DND-41 (cell line): Measurements from ENCODE around the gene SDR42E1.

Source experiments
- ATAC-seq: fragments of 200-7000 bp; cut with Tn5 transposase; 3 replicates; pipeline ENCODE4 v1.9.1; 2021; ENCODE audit warnings: low read depth; ENCODE audit not compliant: insufficient read depth
- DNase-seq: peaks from one replicate; pipeline ENCODE4 v3.0.0-alpha.2; 2020
- H2AFZ ChIP-seq: 2 replicates; pipeline ENCODE4 v1.6.0; 2012; ENCODE audit warnings: low read depth, low read length
- H3K27ac ChIP-seq: 2 replicates; pipeline ENCODE4 v1.5.1; 2012; ENCODE audit warnings: low read length, inconsistent platforms
- H3K27me3 ChIP-seq: fragments of 200-600 bp; sonication (generic); 2 replicates; pipeline ENCODE4 v1.6.0; 2012; ENCODE audit warnings: low read length, mild to moderate bottlenecking, inconsistent platforms; ENCODE audit not compliant: insufficient read depth, poor library complexity
- H3K36me3 ChIP-seq: 2 replicates; pipeline ENCODE4 v1.5.1; 2012; ENCODE audit warnings: low read length, inconsistent platforms; ENCODE audit not compliant: insufficient read depth
- H3K4me1 ChIP-seq: 2 replicates; pipeline ENCODE4 v1.5.1; 2012; ENCODE audit warnings: mild to moderate bottlenecking, low read length; ENCODE audit not compliant: insufficient read depth
- H3K4me2 ChIP-seq: 2 replicates; pipeline ENCODE4 v1.6.0; 2012; ENCODE audit warnings: mild to moderate bottlenecking, moderate library complexity, low read length, inconsistent platforms; ENCODE audit not compliant: insufficient read depth
- H3K4me3 ChIP-seq, 2 experiments: fragments of 200-600 bp in 1 of 2; shearing (Covaris generic) in 1 of 2; 2 replicates each; pipeline ENCODE4 v1.5.1; 2012 to 2016; ENCODE audit warnings: inconsistent platforms in 2 of 2, low read length in 2 of 2, mild to moderate bottlenecking in 2 of 2, low read depth in 1 of 2, moderate library complexity in 1 of 2
- H3K79me2 ChIP-seq: 2 replicates; pipeline ENCODE4 v1.6.0; 2012; ENCODE audit warnings: low read length, inconsistent platforms; ENCODE audit not compliant: insufficient read depth
- H3K9ac ChIP-seq: 2 replicates; pipeline ENCODE4 v1.6.0; 2012; ENCODE audit warnings: low read depth, mild to moderate bottlenecking, inconsistent platforms, low read length, moderate library complexity
- H3K9me3 ChIP-seq: 2 replicates; pipeline ENCODE4 v1.5.1; 2012; ENCODE audit warnings: low read length, moderate library complexity, mild to moderate bottlenecking, inconsistent platforms; ENCODE audit not compliant: insufficient read depth, severe bottlenecking
- H4K20me1 ChIP-seq: 2 replicates; pipeline ENCODE4 v1.6.0; 2012; ENCODE audit warnings: low read length; ENCODE audit not compliant: insufficient read depth
- EZH2 ChIP-seq: IDR thresholded peaks from 3 replicates; pipeline ENCODE4 v1.6.1; 2012; ENCODE audit warnings: borderline replicate concordance, low read depth, mild to moderate bottlenecking, moderate library complexity, low read length, inconsistent platforms; ENCODE audit not compliant: severe bottlenecking
- TF ChIP-seq, protein P1 (sequence below): IDR thresholded peaks from 2 replicates; pipeline ENCODE4 v1.5.1; 2012; ENCODE audit warnings: borderline replicate concordance, low read length, moderate library complexity, mild to moderate bottlenecking; ENCODE audit not compliant: poor library complexity, severe bottlenecking; ENCODE audit errors: extremely low read depth

SDR42E1 gene

GRCh38 chr16:82045465-82045864 is 34.2 kb upstream of the SDR42E1 start:
- Histone ChIP-seq H2AFZ (no peak overlapping the region), H3K4me2 (no peak overlapping the region), H3K79me2 (no peaks in the 10 kb centered on the region), H3K27ac (no peak overlapping the region), H3K27me3 (peaks cover 4% of the 10 kb centered on the region), H3K4me1 (no peaks in the 10 kb centered on the region), H3K36me3 (no peaks in the 10 kb centered on the region), H3K9ac (no peak overlapping the region), H3K9me3 (no peaks in the 10 kb centered on the region), H3K4me3 (no peak overlapping the region), H4K20me1 (no peaks in the 10 kb centered on the region)
- DNase-seq (no peak), ATAC-seq (no peak)
- TF ChIP-seq, protein P1, sequence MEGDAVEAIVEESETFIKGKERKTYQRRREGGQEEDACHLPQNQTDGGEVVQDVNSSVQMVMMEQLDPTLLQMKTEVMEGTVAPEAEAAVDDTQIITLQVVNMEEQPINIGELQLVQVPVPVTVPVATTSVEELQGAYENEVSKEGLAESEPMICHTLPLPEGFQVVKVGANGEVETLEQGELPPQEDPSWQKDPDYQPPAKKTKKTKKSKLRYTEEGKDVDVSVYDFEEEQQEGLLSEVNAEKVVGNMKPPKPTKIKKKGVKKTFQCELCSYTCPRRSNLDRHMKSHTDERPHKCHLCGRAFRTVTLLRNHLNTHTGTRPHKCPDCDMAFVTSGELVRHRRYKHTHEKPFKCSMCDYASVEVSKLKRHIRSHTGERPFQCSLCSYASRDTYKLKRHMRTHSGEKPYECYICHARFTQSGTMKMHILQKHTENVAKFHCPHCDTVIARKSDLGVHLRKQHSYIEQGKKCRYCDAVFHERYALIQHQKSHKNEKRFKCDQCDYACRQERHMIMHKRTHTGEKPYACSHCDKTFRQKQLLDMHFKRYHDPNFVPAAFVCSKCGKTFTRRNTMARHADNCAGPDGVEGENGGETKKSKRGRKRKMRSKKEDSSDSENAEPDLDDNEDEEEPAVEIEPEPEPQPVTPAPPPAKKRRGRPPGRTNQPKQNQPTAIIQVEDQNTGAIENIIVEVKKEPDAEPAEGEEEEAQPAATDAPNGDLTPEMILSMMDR = no peak
- TF ChIP-seq EZH2 = no peak

- Histone ChIP-seq H3K36me3 (no peaks in the 10 kb centered on the region), H2AFZ (no peak overlapping the region), H3K4me1 (no peaks in the 10 kb centered on the region), H3K27ac (no peak overlapping the region), H3K4me3 (no peak overlapping the region), H3K4me2 (no peak overlapping the region), H3K79me2 (no peaks in the 10 kb centered on the region), H4K20me1 (no peaks in the 10 kb centered on the region), H3K27me3 (peaks cover 4% of the 10 kb centered on the region), H3K9me3 (no peaks in the 10 kb centered on the region), H3K9ac (no peak overlapping the region)
- no peak for DNase-seq
- no peak for ATAC-seq
- TF ChIP-seq, protein P1 = no peak
- no peak for TF ChIP-seq EZH2
Observed at GRCh38 chr16:82044585-82044911, 33.3 kb upstream of the SDR42E1 start.

- no peaks in the 10 kb centered on the region for H3K36me3 ChIP-seq
- H3K9me3 ChIP-seq = no peaks in the 10 kb centered on the region
- H3K4me1 ChIP-seq = no peaks in the 10 kb centered on the region
- peaks cover 4% of the 10 kb centered on the region for H3K27me3 ChIP-seq
- H2AFZ ChIP-seq = no peak overlapping the region
- H3K27ac ChIP-seq = no peak overlapping the region
- no peak overlapping the region for H3K9ac ChIP-seq
- no peak for TF ChIP-seq EZH2
- TF ChIP-seq, protein P1 = no peak
- DNase-seq (no peak), ATAC-seq (no peak)
- no peaks in the 10 kb centered on the region for H4K20me1 ChIP-seq
- no peak overlapping the region for H3K4me3 ChIP-seq
- no peak overlapping the region for H3K4me2 ChIP-seq
- H3K79me2 ChIP-seq = no peaks in the 10 kb centered on the region
Observed at GRCh38 chr16:82043680-82044584, 32.7 kb upstream of the SDR42E1 start.
